ENCODE measurements around the gene MYO5B.

GRCh38 chr18:49960376-49960775 is 234.6 kb downstream of the MYO5B start:
- TF ChIP-seq CTCF (IDR thresholded peaks at IDR 0.05) = no peak
- no peak for TF ChIP-seq EZH2 (IDR thresholded peaks at IDR 0.05)
